Caco-2 (cell line): Measurements from ENCODE around the gene SCLT1. TPM values are rescaled to one million over a fixed set of nuclear protein-coding genes. Genes with fewer than 3 reads are reported as not detected.

ENCODE experiments used
- BruUV-seq: library from RNA; stranded (reverse); fragments of 400-500 nt; replicated peaks from 2 replicates; lab custom pipeline; 2021; lab: Mats Ljungman, UMichigan
- CTCF ChIA-PET: fragments of 300-600 bp; sonication (Branson Sonifier 250); formaldehyde crosslinking; loops from one replicate; lab custom pipeline; 2022; ENCODE audit warnings: antibody characterized with exemption; lab: Charles Lee
- POLR2A ChIA-PET: fragments of 300-600 bp; sonication (Branson Sonifier 250); formaldehyde crosslinking; loops from one replicate; lab custom pipeline; 2022; ENCODE audit warnings: antibody characterized with exemption; lab: Charles Lee
- DNase-seq, 2 experiments: peaks; one replicate each; pipeline versions ENCODE4 v3.0.0 to v3.0.0-alpha.2; 2020 to 2022
- H3K27me3 ChIP-seq: replicated peaks from 2 replicates; pipeline ENCODE4 v1.6.0; 2011; ENCODE audit warnings: low read length; ENCODE audit not compliant: control insufficient read depth, insufficient read depth
- H3K36me3 ChIP-seq: 2 replicates; pipeline ENCODE4 v1.5.1; 2011; ENCODE audit warnings: low read length; ENCODE audit not compliant: control insufficient read depth, insufficient read depth
- H3K4me1 ChIP-seq: fragments of 250-450 bp; sonication (Bioruptor Pico); 2 replicates; pipeline ENCODE4 v1.5.1; 2020; ENCODE audit warnings: mild to moderate bottlenecking
- H3K4me3 ChIP-seq: 2 replicates; pipeline ENCODE4 v1.5.1; 2011; ENCODE audit warnings: low read depth, mild to moderate bottlenecking, control low read depth, low read length
- H3K9me3 ChIP-seq: fragments of 250-450 bp; sonication (Bioruptor Pico); 2 replicates; pipeline ENCODE4 v1.5.1; 2020; ENCODE audit warnings: mild to moderate bottlenecking, moderate library complexity
- H3K27ac Mint-ChIP-seq: one replicate; pipeline ENCODE4 v1.8.0; 2022; ENCODE audit warnings: mixed read lengths; ENCODE audit not compliant: unreplicated experiment
- H3K27me3 Mint-ChIP-seq: one replicate; pipeline ENCODE4 v1.8.0; 2022; ENCODE audit warnings: mixed read lengths; ENCODE audit not compliant: insufficient read depth, unreplicated experiment
- H3K36me3 Mint-ChIP-seq: one replicate; pipeline ENCODE4 v1.8.0; 2022; ENCODE audit warnings: mild to moderate bottlenecking, mixed read lengths; ENCODE audit not compliant: insufficient read depth, unreplicated experiment
- H3K4me1 Mint-ChIP-seq: one replicate; pipeline ENCODE4 v1.8.0; 2022; ENCODE audit warnings: low read depth, mixed read lengths; ENCODE audit not compliant: unreplicated experiment
- H3K4me3 Mint-ChIP-seq: one replicate; pipeline ENCODE4 v1.8.0; 2022; ENCODE audit warnings: mild to moderate bottlenecking, moderate library complexity, mixed read lengths; ENCODE audit not compliant: unreplicated experiment
- H3K9me3 Mint-ChIP-seq: one replicate; pipeline ENCODE4 v1.8.0; 2022; ENCODE audit warnings: mixed read lengths; ENCODE audit not compliant: unreplicated experiment
- CTCF ChIP-seq, 2 experiments: fragments of 200-600 bp in 1 of 2; IDR thresholded peaks; 1 replicate in 1 of 2; 2 replicates in 1 of 2; pipeline versions ENCODE4 v1.5.1 to v1.8.0; 2011 to 2022; ENCODE audit warnings: antibody characterized with exemption in 1 of 2, control low read depth in 1 of 2, inconsistent platforms in 1 of 2, low read depth in 1 of 2, low read length in 1 of 2, mild to moderate bottlenecking in 1 of 2, moderate library complexity in 1 of 2; ENCODE audit not compliant: insufficient read depth in 1 of 2, severe bottlenecking in 1 of 2, unreplicated experiment in 1 of 2
- intact Hi-C: fragments of 100-400 bp; cut with micrococcal nuclease; formaldehyde crosslinking; loops from one replicate; pipeline ENCODE4 v1.10.0; 2022; ENCODE audit not compliant: unreplicated experiment
- total RNA-seq: library from RNA; stranded (reverse); gene quantifications from 2 replicates; pipeline ENCODE4 v1.2.3, GENCODE V29; 2022

The SCLT1 gene
- total RNA-seq, 1 experiment from 2014 or later, result 9.3 TPM

GRCh38 chr4:129098531-129099001, 5.2 kb upstream of the SCLT1 start:
- TF ChIP-seq CTCF (IDR thresholded peaks at IDR 0.05; ENCODE audit: insufficient read depth in 1 of 2, low read depth in 1 of 2, low read length in 1 of 2, severe bottlenecking in 1 of 2, unreplicated experiment in 1 of 2), result no peak
- intact Hi-C loops, result loop anchor here (10.0 kb wide), 1 partner anchor 524 kb away; no protein-coding TSS in a partner anchor

DNA sequence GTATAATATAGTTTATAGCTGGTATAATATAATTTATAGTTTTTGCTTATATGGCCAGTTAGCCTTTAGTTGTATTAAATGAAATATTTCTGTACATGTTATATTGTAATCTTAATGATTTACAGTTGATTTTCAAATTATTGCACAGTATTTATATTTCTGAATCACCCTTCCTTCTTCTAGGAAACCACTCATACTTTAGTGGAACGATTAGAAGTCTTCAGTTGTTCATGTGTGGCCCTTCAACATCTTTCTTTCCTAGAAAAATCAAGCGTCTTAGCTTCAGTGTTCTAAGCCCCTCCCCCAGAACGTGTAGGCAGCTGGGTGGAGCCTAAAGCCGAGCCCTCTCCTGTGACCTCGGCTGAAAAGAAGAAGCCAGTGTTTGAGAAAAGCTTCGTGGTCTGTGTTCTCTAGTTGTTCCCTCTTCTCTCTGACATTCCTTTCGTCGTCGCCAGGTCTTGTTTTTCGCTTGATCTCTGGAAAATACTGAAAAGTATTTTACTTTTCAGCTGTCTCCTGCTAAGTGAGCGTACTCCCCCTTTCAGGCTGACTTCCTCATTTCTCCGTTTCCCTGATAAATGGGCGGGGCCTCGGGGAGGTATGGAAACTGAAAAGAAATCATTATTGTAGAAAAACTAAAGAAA, 2.6 kb upstream of the SCLT1 start, which contains the start of gene C4orf33:
C4orf33 (plus strand) TSS at position 342 of the 644 bp plus-strand sequence. CDS start 6,459 bp downstream, outside the sequence.
- no peak for TF ChIP-seq CTCF (IDR thresholded peaks at IDR 0.05; ENCODE audit: insufficient read depth in 1 of 2, low read depth in 1 of 2, low read length in 1 of 2, severe bottlenecking in 1 of 2, unreplicated experiment in 1 of 2)
- Histone ChIP-seq H3K27me3 (no peaks in the 10 kb centered on the region), H3K4me1 (peaks cover 7% of the 10 kb centered on the region; the same call in 1 of the 2 replicates), H3K36me3 (no peaks in the 10 kb centered on the region), H3K9me3 (no peaks in the 10 kb centered on the region), H3K4me3 (peak within 1 kb of the TSS; percentile 57)
- Mint-ChIP-seq H3K27me3 (no peaks in the 10 kb centered on the region), H3K36me3 (no peaks in the 10 kb centered on the region), H3K9me3 (no peaks in the 10 kb centered on the region), H3K27ac (peak within 1 kb of the TSS; percentile 98), H3K4me3 (peak within 1 kb of the TSS; percentile 100), H3K4me1 (peaks cover 8% of the 10 kb centered on the region)
- ChIA-PET CTCF (no interaction called here), POLR2A (interaction anchor here (0.5 kb wide), 1 partner anchor 1259 kb away, joined by 3 read pairs; no protein-coding TSS in a partner anchor)
- intact Hi-C loops, result loop anchor here (10.0 kb wide), 1 partner anchor 521 kb away; no protein-coding TSS in a partner anchor
- BruUV-seq, result no TSS peak
- DNase-seq, result peak; percentile 69 to 70

More at GRCh38 chr4:129098531-129099001, 5.2 kb upstream of the SCLT1 start:
- DNase-seq, result no peak
- H3K27ac Mint-ChIP-seq, result no peak overlapping the region
- no peak overlapping the region for H3K4me3 ChIP-seq
- CTCF ChIA-PET, result no interaction called here
- no peaks in the 10 kb centered on the region for H3K27me3 Mint-ChIP-seq
- no peaks in the 10 kb centered on the region for H3K4me1 ChIP-seq
- no peaks in the 10 kb centered on the region for H3K36me3 ChIP-seq
- H3K27me3 ChIP-seq, result no peaks in the 10 kb centered on the region
- H3K4me3 Mint-ChIP-seq, result no peak overlapping the region
- no peaks in the 10 kb centered on the region for H3K9me3 Mint-ChIP-seq
- H3K9me3 ChIP-seq, result no peaks in the 10 kb centered on the region
- H3K36me3 Mint-ChIP-seq, result no peaks in the 10 kb centered on the region
- no TSS peak for BruUV-seq
- peaks cover 5% of the 10 kb centered on the region for H3K4me1 Mint-ChIP-seq
- POLR2A ChIA-PET, result no interaction called here

GRCh38 chr4:129094347-129094746, 1.0 kb upstream of the SCLT1 start:
- Histone ChIP-seq H3K9me3 (no peaks in the 10 kb centered on the region), H3K4me1 (peaks cover 7% of the 10 kb centered on the region; the same call in 1 of the 2 replicates), H3K36me3 (no peaks in the 10 kb centered on the region), H3K27me3 (no peaks in the 10 kb centered on the region), H3K4me3 (no peak overlapping the region)
- no peak for TF ChIP-seq CTCF (IDR thresholded peaks at IDR 0.05; ENCODE audit: insufficient read depth in 1 of 2, low read depth in 1 of 2, low read length in 1 of 2, severe bottlenecking in 1 of 2, unreplicated experiment in 1 of 2)
- H3K9me3 Mint-ChIP-seq, result no peaks in the 10 kb centered on the region
- H3K27me3 Mint-ChIP-seq, result no peaks in the 10 kb centered on the region
- CTCF ChIA-PET, result no interaction called here
- peaks cover 8% of the 10 kb centered on the region for H3K4me1 Mint-ChIP-seq
- BruUV-seq, result no TSS peak
- no peaks in the 10 kb centered on the region for H3K36me3 Mint-ChIP-seq
- no peak for DNase-seq
- no peak overlapping the region for H3K27ac Mint-ChIP-seq
- intact Hi-C loops, result loop anchor here (5.0 to 10.0 kb wide), 3 partner anchors 47 to 1032 kb away; partner anchors contain the start of gene LARP1B
- POLR2A ChIA-PET, result no interaction called here
- no peak overlapping the region for H3K4me3 Mint-ChIP-seq
